Colon (tissue), 2 donors: ENCODE data around the gene SLC9C2.
"Not testable (repeated sequence)": the region's sequence is repeated elsewhere in the genome, so short reads cannot be mapped to it uniquely, and the experiment has no call there.

Experiments
- FAIRE-seq: peaks from 2 replicates; lab custom pipeline; 2012; peaks lifted over from hg19 to GRCh38; lab: Jason Lieb, UNC
- donor health status: control.
- donor health status: control.

Gene SLC9C2

GRCh38 chr1:173525926-173526325, 76.9 kb downstream of the SLC9C2 start:
- FAIRE-seq = no peak

GRCh38 chr1:173523329-173523728, 79.5 kb downstream of the SLC9C2 start:
- FAIRE-seq = no peak

- no peak for FAIRE-seq
Measured at GRCh38 chr1:173520799-173521198, 82.1 kb downstream of the SLC9C2 start.

GRCh38 chr1:173514503-173514902, 88.4 kb downstream of the SLC9C2 start:
- FAIRE-seq = not testable (repeated sequence)

- no peak for FAIRE-seq
Measured at GRCh38 chr1:173509797-173510196, 93.1 kb downstream of the SLC9C2 start.

- no peak for FAIRE-seq
Measured at GRCh38 chr1:173508541-173508940, 94.3 kb downstream of the SLC9C2 start.

GRCh38 chr1:173507847-173508209, 95.0 kb downstream of the SLC9C2 start:
- no peak for FAIRE-seq

- no peak for FAIRE-seq
Measured at GRCh38 chr1:173507205-173507846, 95.5 kb downstream of the SLC9C2 start.

GRCh38 chr1:173506437-173506836, 96.4 kb downstream of the SLC9C2 start:
- FAIRE-seq = no peak

GRCh38 chr1:173505391-173505790, 97.5 kb downstream of the SLC9C2 start:
- FAIRE-seq = no peak

GRCh38 chr1:173504268-173504667, 98.6 kb downstream of the SLC9C2 start:
- no peak for FAIRE-seq

DNA sequence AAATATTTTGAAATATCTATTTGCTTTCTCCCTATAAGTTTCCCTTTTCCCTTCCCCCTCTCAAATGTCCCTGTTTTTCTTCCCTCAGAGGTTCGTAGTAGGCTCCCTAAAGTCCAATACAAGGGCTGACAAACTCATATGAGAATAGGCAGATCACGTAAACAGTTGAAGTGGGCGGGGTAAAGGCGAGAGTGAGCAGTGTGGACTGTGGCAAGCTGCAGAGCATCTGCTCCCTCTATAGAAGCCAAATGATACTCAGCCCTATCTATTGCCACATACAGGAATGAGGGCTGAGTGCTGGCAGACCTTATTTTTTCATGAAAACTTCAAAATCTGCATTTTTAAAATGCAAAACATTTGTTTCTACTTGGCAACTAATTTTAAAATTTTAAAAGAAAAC, 99.5 kb downstream of the SLC9C2 start:
- no peak for FAIRE-seq

GRCh38 chr1:173502104-173502503, 100.8 kb downstream of the SLC9C2 start:
- FAIRE-seq = no peak

GRCh38 chr1:173499729-173500128, 103.1 kb downstream of the SLC9C2 start:
- no peak for FAIRE-seq

GRCh38 chr1:173496757-173497320, 106.0 kb downstream of the SLC9C2 start:
- FAIRE-seq = no peak

DNA sequence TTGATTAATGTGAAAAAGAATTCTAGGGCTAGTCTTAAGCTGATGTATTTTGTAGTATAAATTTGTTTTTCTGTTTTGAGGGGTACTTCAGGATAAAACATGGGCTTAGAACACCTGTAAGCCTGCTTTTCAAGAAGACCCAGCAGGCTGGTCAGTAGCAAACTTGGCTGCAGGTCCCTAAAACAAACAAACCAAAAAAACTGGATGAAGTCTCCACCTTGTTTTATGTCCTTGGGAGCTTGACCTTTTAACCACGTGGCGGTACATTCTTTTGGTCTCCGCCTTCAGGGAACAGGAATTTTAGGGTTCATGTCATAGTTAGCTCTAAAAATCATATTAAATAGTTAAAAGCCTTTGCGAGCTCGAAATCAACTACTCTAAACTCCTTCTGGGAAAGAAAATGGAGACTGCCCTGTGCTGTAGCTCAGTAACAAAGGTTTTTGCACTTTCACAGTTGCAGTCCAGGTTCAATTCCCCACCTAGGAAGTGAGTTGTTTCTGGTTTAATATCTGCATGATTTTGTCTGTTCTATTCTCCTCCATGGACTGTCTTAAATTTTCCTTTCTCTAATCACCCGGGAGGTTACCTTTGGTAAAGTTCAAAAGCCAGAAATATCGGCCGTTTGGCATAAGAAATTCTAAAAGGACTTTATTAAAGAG, 107.1 kb downstream of the SLC9C2 start:
- FAIRE-seq = no peak

- not testable (repeated sequence) for FAIRE-seq
Measured at GRCh38 chr1:173493125-173493524, 109.7 kb downstream of the SLC9C2 start.

GRCh38 chr1:173491508-173491907, 111.4 kb downstream of the SLC9C2 start:
- no peak for FAIRE-seq

DNA sequence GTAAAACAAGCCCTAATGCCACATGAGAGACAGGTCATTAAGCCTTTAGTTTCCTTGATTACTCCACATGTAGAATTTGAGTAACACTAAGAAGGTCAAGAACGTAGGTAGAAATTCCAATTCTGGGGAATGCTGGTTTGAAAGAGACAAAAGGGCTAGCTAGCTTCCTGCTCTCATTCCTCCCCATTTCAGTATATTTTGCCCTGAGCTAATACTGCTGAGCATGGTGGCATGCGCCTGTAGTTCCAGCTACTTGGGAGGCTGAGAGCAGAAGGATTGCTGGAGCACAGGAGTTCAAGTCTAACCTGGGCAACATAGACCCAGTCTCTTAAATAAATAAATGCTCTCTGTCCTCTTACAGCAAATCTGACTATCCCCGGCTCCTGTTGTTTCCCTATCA, 112.9 kb downstream of the SLC9C2 start:
- no peak for FAIRE-seq

DNA sequence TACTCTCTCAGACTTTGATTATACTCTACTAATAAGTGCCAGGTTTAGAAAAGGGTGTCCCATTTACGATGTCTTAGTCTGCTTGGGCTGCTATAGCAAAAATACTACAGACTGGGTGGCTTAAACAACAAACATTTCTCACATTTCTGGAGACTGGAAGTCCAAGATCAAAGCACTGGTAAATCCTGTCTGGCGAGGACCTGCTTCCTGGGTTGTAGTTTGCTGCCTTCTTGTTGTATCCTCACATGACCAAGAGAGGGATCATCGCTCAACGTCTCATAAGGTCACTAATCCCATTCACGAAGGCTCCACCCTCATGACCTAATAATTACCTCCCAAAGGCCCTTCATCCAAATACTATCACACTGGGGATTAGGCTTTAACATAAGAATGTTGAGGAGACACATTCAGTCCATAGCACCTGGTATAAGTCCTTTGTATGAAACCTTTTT, 113.7 kb downstream of the SLC9C2 start:
- no peak for FAIRE-seq

- FAIRE-seq = no peak
Measured at GRCh38 chr1:173488001-173488400, 114.9 kb downstream of the SLC9C2 start.

GRCh38 chr1:173485401-173485800, 117.5 kb downstream of the SLC9C2 start:
- FAIRE-seq = no peak

DNA sequence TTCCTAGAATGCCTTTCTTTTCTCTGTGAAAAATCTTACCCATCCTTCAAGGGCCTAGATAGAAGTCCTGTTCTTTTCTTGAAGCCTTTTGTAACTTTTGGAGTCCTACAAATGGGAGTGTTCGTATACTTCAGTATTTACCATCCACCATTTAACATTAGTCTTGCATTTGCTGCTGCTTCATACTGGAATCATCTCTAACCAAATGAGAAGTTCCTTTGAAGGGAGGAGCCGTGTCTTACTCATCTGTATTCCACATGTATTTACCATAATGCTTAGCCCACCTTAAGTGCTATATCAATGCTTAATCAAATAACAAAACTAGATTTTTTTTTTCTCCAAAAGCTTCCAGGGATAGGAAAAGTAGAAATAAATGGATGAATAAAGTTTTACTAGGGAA, 118.6 kb downstream of the SLC9C2 start:
- FAIRE-seq = no peak

GRCh38 chr1:173482683-173483082, 120.2 kb downstream of the SLC9C2 start:
- no peak for FAIRE-seq
